Fibroblast of the conjunctiva (primary cell): ENCODE measurements around the gene CDCP1.

Experiments
- DNase-seq: peaks from one replicate; pipeline ENCODE4 v3.0.0-alpha.2; 2010; ENCODE audit warnings: low read depth

Gene CDCP1

DNA sequence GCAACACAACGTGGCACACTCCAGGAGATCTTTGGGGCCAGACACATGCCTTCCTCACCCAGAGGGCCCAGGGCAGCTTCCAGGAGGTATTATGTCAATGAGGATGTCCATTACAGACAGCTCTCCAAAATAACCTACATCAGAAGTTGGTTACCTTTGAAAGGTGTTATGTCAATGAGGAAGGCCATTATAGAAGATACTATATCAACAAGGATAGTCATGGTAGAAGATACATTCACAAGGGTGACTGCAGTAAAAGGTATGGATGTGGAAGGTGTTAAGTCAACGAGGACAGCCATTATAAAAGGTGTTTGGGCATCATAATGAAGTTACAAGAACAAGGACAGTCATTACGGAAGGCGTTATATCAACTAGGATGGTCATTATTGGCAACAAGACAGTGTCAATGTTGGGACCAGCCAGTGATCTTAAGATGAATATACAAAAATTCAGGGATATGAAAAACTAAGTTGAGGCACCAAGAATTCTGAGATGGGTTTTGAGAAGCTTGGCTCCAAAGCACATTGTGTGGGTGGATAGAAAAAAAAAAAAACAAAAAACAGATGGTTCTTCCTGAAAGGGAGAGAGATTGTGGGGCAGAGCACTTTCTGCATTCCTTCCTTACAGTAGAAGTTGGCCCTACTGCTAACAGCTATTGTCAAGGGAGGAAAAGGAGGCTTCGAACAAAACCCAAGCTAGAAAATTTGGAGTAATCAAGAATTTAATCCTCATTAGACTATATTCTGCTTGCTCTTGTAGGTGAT is 11.2 kb downstream of the CDCP1 start:
- peak; percentile 65 for DNase-seq

DNA sequence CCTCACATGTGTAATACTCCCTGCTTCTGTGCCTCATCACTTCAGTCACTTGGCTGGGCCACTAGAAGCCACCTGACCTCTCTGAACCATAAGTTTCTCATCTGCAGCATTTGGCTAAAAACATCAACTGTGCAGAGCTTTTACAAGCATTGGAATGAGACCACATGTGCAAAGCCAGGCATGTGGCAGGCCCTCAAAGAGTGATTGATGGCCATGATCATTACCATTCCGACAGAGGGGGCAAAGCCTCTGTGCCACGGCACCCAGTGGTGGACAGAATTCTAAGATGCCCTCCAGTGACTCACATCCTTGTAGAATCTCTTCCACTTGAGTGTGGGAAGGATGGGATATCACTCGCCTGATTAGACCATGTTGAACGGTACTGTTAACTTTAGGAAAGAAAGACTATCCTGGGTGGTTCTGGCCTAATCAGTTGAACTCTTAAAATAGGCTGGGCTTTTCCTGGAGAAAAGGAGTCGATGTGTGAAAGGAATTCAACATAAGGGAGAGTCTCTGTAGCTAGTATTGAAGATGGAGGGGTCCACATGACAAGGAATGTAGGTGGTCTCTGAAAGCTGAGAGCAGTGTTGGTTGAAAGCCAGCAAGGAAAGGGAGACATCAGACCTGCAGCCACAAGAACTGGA is 13.5 kb downstream of the CDCP1 start:
- no peak for DNase-seq

DNA sequence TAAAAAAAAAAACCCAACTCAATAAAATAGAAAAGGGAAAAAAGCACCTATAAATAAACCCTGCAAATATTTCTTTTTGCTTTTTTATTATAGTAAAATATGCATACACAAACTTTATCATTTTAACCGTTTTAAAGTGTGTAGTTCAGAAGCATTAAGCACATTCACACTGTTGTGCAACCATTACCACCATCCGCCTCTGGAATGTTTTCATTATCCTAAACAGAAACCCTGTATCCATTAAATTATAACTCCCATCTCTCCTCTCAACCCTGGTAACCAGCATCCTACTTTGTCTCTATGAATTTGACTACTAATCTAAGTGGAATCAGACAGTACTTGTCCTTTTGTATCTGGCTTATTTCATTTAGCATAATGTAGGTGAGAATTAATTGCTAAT is 15.0 kb downstream of the CDCP1 start:
- DNase-seq, result no peak

DNA sequence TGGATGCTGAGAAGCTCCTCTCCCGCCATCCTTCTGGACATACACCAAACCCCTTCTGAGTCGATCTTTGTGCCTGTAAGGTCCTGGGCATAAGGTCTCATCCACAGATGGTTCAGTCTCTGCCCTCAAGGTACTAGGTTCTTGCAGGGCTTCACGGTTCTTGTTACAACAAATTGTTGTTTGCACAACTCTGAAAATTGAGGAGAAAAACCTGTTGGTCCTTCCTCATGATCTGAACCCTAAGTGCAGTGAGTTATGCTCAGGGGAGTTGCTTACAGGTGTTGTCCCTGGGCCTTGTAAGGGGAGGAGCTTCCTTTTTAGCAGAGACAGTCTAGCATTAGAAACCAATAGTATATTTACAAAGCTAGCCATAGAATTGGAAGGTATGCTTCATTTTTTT is 15.7 kb downstream of the CDCP1 start:
- DNase-seq, result no peak

DNA sequence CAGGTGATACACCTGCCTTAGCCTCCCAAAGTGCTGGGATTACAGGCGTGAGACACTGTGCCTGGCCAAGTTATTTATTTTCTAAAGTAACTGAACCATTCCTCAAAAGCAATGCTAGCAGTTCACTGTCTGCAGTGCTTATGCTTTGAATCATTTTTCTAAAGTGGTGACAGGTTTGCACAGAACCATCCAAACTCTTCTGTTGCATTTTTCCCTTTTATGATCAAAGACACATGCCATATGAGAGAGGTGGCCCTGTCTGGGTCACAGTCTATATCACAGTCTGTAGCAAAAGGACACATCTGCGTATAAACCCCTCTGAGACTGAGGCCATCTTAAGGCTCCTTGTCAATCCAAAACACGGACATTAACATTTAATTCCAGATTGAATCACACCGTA is 17.2 kb downstream of the CDCP1 start:
- DNase-seq, result no peak

DNA sequence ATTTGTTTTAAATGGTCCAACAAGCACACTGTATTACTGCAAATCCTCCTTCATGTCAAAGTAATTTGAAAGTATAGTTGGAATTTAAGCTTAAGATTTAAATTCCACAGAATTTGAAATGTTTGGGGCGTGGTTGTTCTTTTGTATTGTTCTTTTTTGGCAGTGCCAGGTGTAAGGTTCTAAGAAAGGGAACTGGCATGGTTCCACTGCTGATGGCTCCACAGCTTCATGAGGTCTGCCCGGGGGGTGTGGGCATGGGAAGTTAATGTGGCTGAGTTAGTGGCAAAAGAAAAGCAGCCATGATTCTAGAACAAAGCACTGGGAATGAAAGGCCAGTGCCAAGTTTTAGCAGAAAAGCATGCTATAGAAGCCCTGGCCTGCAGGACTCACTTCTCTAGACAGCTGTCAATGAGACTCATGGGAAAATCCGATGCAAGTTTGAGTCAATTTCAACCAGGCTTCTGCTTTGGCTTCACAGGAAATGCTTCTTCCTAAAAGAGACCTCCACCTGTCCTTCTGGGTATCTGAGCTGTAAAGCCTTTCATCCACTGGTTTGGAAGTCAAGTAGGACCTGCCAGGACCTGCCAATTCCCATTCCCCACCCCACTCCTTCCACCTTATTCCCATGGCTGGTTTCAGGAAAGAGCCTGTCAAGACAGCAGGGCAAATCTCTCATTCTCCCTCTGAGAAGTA is 18.9 kb downstream of the CDCP1 start:
- no peak for DNase-seq

DNA sequence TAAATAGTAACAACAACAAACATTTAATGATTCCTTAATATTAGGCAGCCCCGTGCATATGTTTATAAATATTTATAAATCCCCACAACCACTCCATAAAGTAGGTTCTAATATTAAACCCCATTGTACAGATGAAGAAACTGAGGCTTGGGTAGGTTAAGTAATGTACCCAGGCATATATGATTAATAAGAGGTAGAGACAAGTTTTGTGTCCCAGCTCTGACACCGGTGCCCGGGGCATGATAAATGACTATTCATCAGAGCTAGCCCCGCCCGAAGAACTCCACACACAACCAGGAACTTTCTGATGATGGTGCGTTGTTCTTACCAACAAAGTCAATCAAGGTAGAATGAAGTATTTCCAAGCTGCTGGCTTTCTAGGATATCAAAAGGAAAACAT is 19.4 kb downstream of the CDCP1 start:
- DNase-seq, result no peak

DNA sequence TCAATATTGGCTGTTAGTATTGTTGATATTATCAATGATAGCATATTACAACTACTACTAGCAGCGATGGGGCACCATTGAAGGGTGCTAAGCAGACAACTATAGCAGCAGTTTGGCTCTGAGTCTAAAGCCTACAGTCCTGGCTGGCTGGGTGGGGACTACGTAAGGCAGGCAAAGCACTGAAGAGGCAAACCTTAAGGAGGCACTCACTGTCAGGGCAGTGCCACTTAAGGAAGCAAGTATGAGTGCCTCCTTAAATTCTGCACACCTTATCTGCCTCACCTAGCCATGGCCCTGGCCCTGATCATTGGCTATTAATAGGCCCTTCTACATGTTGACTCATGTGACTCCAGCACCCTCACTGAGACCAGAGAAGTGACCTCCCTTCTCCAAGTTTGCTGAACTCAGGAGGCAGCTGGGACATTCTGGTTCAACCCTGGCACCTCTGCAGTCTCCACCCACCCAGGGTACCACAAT is 20.6 kb downstream of the CDCP1 start:
- DNase-seq, result no peak

DNA sequence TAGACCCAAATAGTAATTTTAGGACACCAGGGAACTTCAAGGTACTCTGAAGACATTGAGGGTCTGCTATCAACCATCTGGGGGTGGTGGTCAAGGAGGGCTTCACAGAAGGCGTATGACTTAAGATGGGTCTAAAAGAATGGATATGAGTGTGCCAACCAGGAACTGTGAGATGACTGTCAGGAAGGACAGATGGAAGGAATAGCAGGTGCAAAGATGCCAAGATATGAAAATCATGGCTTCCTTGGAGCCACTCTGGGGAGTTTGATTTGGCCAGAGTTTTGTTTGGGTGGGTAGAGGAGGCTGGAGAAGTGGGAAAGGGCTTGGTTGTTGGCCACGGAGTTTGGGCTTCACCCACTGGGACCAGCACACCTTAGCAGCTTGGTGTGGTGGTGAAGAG is 21.2 kb downstream of the CDCP1 start:
- DNase-seq, result no peak

DNA sequence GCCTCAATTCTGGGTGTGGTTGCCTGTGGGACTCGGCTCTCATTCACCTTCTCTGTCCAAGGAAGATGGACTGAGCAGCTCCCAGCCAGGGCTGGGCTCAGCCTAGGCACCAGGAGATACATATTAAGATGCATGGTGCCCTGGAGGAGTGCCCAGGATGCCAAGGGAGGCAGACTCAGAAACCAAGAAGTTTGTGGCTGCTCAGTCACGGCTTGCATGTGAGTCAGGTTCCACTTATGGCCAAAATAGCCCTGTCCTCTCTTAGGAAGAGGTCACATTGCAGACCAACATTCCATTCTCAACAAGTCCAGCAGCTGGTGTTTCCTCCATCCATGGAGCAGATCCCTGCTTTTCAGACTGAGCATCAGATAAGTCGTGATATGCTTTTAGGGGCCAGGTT is 21.8 kb downstream of the CDCP1 start:
- DNase-seq, result no peak

DNA sequence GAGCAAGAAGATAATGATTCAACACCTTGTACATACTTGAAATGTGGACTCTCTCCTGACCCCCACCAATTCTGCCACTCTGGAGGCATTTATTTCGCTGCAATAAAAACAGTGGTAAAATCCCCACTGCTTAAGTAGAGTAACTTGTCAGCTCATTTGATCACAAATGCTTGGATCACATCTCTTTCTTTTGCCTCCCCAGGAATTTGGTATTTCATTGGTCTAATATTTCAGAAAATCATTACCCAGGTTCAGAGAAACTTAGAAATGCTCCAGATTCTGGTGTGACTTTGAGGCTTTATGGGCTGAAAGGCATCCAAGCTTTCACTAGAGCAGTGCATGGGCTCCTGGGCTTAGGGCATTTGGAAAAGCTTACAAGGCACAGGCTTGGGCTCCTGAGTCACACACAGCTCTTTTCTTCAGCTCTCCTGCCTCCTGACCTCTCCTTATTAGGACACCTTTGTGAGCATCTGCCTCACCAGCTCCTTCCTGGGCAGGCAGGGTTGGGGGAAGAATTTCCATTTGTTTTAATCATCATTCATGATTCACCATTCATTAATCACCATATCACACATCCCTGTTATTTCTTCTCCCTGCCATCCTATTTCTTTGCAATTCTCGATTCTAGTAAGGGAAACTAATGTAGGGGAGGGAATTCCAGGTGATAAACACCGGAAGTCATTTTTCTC is 22.5 kb downstream of the CDCP1 start:
- peak; percentile 47 for DNase-seq

DNA sequence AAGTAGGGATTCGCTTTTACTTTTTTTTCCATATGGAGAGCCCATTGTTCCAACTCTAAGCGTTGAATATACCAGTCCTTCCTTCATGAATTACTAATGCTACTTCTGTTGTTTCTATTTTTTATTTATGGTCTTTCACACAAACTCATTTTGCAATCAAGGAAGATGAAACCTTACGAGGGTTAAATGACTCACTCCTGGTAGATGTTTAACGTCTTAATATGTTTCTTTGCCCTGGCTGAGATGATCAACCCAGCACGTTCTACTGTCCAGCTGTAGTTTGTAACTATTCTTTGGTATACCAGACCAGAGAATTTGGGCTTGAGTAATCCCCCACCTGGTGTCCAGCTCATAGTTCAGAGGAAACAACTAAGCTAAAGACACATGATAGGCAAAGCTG is 23.1 kb downstream of the CDCP1 start:
- DNase-seq, result peak; percentile 63

DNA sequence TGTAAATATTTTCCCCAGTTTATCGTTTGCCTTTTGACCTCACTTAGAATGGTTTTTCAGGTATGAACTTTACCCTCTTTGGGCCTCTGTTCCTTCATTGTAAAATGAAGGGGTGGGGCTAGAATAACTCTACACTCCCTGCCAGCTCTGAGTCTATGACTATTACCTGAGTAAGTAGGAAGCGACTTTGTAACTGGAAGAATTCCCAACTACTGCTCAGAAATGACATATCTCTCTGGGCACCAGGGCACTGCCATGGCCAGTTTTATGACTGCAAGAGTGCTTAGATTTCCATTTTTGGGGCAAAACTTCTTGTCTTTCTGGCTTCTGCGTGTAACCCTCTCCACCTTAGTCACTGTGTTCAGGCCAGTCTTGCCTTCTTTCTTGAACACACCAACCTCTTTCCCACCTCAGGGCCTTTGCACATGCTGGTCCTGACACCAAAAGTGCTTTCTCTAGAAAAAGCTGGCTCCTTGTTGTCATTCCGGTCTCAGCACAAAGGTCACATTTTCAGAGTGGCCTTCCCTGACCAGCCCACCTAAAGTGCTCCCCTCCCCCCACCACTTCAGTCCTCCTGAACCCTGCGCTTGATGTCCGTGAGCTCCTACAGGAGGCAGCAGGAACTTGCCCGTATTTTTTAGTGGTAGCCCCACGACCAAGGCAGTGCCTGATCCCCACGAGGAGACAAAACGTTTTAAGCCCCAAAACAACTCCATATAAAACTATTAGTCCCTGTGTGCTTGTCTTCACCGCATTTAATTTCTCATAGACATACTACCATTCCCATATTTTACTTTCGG is 25.6 kb downstream of the CDCP1 start:
- no peak for DNase-seq

DNA sequence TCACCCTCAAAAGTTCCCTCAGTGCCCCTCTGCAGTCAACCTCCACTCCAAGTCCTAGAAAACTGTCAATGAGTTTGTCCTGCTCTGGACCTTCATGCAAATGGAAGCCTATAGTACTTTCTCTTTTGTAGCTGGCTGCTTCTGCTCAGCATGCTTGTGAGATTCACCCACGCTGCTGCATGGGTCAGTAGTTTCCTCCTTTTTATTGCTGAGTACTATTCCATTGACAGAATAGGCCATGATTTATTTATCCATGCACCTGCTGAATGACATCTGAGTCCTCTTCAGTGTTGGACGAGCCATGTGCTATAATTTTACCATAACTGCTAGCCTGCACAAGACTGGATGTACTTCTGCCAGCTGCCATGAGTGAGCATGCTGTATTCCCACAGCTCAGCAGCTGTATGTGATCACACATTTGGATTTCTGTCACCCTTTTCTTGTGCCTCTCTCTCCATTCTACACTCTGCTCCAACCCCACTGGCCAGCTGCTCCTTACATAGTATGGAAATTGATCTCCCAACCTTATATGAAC is 26.3 kb downstream of the CDCP1 start:
- DNase-seq, result no peak

DNA sequence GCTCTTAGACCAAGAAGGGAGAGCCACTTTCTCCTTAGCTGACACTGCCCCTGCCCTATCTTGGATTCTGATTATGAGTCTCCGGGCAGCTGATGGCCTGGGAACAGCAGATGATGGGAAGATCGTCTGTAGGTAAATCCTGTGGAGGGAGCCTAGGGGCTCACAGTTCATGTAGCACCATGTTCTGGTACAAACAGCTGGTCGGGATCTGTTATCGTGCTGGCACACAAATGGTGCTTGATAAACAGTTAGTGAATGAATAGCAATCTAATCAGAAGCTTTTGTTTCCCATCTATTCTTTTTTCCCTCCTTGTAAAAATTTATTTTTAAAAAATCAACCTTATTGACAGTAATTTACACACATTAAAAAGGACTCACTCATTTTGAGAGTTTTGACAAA is 26.8 kb downstream of the CDCP1 start:
- no peak for DNase-seq

DNA sequence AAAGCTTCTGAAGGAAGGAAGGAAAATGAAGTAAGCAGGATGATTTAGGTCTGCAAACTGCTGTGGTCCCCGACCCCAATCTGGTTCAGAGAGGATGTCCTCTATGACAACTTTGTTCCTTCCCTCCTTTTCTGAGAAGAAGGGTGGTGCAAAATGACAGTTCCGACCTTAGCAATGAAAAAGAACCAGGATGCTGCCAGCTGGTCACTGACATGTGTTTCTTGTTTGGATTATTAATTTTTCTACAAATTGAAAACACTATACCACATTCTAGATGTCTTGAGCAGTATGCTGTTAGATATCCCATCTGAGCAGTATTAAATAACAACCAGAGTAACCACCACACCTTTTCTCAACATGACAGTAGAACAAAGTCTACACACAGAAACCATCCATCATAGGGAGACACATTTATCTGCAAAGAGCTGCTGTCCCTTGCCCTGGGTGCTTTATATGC is 27.5 kb downstream of the CDCP1 start:
- DNase-seq, result no peak

DNA sequence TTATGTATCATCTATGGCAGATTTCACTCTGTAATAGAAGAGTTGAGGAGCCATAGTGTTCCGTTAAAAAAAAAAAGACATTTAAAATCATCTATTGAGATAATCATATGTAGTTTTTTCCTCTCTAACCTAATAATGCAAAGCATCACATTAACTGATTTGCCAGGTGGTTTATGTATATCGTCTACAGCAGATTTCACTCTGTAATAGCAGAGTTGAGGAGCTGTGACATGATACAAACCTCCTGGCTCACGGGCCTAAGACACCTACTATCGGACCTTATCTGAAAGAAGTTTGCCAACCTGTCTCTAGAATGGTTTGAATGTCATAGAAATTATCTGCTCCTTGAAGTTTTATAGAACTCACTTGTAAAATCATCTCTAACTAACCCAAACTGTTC is 29.8 kb downstream of the CDCP1 start:
- DNase-seq, result no peak

DNA sequence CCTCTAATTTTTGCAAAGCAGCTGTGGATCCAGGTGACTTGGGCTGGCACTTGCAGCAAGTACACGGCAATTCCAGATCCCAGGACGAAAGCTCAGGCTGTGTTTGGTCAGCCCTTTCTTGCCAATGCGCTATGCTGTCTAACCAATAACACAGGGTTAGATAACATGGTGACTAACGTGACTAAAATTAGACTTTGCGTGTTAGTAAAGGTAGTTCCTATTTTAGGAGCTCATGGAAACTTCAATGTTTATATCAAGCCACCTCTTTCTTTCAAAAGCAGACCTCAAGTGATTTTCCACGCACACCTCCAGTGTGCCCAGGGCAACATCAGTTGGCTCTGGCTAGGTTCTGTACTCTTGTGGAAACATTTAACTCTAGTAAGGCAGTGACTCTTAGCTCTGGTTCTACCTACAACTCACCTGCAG is 32.5 kb downstream of the CDCP1 start:
- no peak for DNase-seq

DNA sequence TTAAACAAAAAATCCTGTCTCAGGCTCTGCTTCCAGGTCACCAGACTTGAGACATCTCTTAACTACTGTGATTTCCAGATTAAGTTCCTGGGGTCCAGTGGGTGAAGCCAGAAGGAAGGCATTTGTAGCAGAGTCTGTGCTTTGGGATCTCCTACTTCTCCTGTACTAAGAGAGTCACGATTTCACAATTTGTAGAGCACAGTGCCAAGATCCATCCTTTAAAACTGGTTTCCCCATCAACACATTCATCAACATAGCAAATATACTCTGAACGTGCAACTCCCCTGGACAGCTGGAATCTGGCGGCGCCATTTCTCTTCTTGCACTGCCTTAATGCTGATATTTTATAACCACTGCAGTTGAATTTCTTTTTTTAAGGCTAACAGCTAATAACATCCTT is 33.2 kb downstream of the CDCP1 start:
- DNase-seq, result peak; percentile 55

DNA sequence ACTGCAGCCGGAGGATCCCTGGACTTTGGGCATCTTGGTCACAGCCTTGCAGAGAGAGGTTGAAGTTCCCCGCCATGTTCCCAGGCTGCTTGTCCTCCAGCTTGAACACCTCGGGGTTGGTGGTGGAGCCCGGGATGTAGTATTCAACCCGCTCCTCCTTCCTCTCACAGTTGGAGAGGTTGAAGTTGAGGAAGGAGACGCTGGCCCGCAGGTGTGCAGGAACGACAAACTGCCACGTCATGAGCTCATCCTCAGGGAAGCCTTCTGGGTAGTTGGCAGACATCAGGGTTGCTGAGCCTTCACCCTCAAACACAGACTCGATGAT is 35.7 kb downstream of the CDCP1 start:
- DNase-seq, result no peak

DNA sequence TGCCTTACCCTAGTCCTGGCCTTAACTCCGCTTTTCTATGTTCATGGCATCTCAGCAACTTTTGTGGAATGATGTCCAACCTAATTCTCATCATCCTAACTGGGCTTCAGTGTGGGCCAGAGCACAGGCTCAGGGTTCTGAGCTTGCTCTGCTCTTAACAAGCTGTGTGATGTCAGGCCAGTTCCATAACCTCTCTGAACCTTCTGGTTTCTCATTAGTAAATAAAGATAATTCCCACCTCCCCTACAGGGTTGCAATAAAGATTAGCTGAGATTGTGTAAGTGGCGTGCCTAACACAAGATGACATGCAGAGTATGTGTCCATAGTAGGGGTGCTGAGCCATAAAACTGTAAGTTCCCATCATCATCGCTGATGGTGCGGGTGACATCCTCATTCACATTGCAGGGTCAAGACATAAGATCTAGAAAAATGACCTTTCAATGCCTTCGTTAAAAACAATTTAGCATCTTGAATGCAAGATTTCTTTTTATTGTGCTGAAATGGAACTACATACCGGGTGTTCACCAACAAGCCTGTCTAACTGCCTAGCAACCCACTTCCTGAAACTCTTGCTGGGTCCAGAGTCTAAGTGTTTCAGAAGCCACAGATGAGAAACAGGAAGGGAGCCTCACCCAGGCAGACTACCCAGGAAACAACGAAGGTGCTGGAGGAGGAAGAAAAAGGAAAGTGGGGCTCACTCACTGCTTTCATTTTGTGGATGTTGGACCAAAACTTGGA is 36.2 kb downstream of the CDCP1 start:
- DNase-seq, result no peak
